Measurements from ENCODE around the gene TNN.

Gene TNN

DNA sequence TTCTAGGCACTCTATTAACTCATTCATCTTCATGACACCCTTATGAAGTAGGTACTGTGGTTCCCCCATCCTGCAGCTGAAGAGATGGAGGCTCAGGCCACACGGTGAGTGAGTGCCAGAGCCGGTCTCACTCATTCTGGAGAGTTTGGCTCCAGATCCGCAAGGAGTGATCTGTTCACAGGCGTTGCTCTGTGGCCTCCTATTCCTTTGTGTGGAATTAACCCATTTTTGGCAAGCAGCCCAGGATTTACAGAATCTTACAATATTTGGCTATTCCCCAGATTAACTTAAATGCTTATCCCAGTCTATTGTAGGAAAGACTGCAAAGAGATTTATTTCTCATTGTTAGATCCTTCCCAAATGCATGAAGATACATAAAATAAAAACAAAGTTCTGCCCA is 95.3 kb downstream of the TNN start:
- TF ChIP-seq EZH2phosphoT487 (IDR thresholded peaks at IDR 0.05; ENCODE audit: low read depth) (no peak), CTCF (IDR thresholded peaks at IDR 0.05; ENCODE audit: low read depth, low read length) (no peak)

GRCh38 chr1:175163702-175164101 is 96.1 kb downstream of the TNN start:
- Histone ChIP-seq H3K36me3 (replicated peaks; ENCODE audit: low read depth, low read length) (peaks cover 62% of the 10 kb centered on the region), H2AFZ (ENCODE audit: low read depth, low read length) (no peak overlapping the region), H3K4me3 (ENCODE audit: low read length) (no peak overlapping the region), H3K9ac (ENCODE audit: low read length) (no peak overlapping the region), H3K79me2 (ENCODE audit: low read length) (no peaks in the 10 kb centered on the region), H3K4me2 (ENCODE audit: low read length) (no peak overlapping the region), H3K27me3 (ENCODE audit: low read depth, low read length) (no peaks in the 10 kb centered on the region), H3K4me1 (ENCODE audit: low read length) (no peaks in the 10 kb centered on the region), H3K27ac (ENCODE audit: low read length) (no peak overlapping the region), H3K9me3 (ENCODE audit: insufficient read depth, low read length) (no peaks in the 10 kb centered on the region), H4K20me1 (ENCODE audit: insufficient read depth, low read length) (peaks cover 7% of the 10 kb centered on the region; the same call in 1 of the 2 replicates)
- TF ChIP-seq CTCF (IDR thresholded peaks at IDR 0.05; ENCODE audit: low read depth, low read length) (no peak), EZH2phosphoT487 (IDR thresholded peaks at IDR 0.05; ENCODE audit: low read depth) (no peak)

More for the DNA sequence above, 95.3 kb downstream of the TNN start:
- Histone ChIP-seq H3K9me3 (ENCODE audit: insufficient read depth, low read length) (no peaks in the 10 kb centered on the region), H3K9ac (ENCODE audit: low read length) (no peak overlapping the region), H3K27me3 (ENCODE audit: low read depth, low read length) (no peaks in the 10 kb centered on the region), H2AFZ (ENCODE audit: low read depth, low read length) (no peak overlapping the region), H3K4me1 (ENCODE audit: low read length) (no peaks in the 10 kb centered on the region), H3K36me3 (replicated peaks; ENCODE audit: low read depth, low read length) (peaks cover 58% of the 10 kb centered on the region), H3K4me2 (ENCODE audit: low read length) (no peak overlapping the region), H3K4me3 (ENCODE audit: low read length) (no peak overlapping the region), H3K79me2 (ENCODE audit: low read length) (no peaks in the 10 kb centered on the region), H4K20me1 (ENCODE audit: insufficient read depth, low read length) (0 out of 2 replicates have a peak, but pooled peaks cover 1% of the 10 kb centered on the region), H3K27ac (ENCODE audit: low read length) (no peak overlapping the region)

GRCh38 chr1:175164751-175165150 is 97.1 kb downstream of the TNN start:
- Histone ChIP-seq H3K4me2 (ENCODE audit: low read length) (no peak overlapping the region), H3K9me3 (ENCODE audit: insufficient read depth, low read length) (no peaks in the 10 kb centered on the region), H2AFZ (ENCODE audit: low read depth, low read length) (no peak overlapping the region), H4K20me1 (ENCODE audit: insufficient read depth, low read length) (peaks cover 16% of the 10 kb centered on the region; the same call in 1 of the 2 replicates), H3K9ac (ENCODE audit: low read length) (no peak overlapping the region), H3K27ac (ENCODE audit: low read length) (no peak overlapping the region), H3K79me2 (ENCODE audit: low read length) (no peaks in the 10 kb centered on the region), H3K4me1 (ENCODE audit: low read length) (peaks cover 7% of the 10 kb centered on the region), H3K36me3 (replicated peaks; ENCODE audit: low read depth, low read length) (peaks cover 60% of the 10 kb centered on the region), H3K27me3 (ENCODE audit: low read depth, low read length) (no peaks in the 10 kb centered on the region), H3K4me3 (ENCODE audit: low read length) (no peak overlapping the region)
- no peak for TF ChIP-seq CTCF (IDR thresholded peaks at IDR 0.05; ENCODE audit: low read depth, low read length)
- TF ChIP-seq EZH2phosphoT487 (IDR thresholded peaks at IDR 0.05; ENCODE audit: low read depth), result no peak

DNA sequence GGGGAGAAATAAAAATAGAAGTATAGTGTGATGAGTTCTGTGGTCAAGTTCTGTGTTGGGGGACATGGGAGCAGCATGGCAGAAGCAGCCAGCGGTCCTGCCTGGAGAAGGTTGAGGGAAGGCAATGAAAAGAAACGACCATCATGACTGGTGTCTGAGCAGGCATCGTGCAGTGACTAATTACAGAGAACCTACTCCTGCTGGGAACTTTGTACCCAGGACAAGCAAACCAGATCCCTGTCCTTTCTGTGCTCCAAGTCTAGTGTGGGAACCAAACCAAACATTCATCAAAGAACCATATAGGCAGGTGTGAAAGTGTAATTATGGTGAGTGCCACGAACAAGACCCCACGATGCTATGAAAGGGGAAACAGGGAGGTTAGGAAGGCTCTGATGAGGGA is 99.1 kb downstream of the TNN start:
- Histone ChIP-seq H3K9me3 (ENCODE audit: insufficient read depth, low read length) (no peaks in the 10 kb centered on the region), H3K4me3 (ENCODE audit: low read length) (no peak overlapping the region), H3K4me1 (ENCODE audit: low read length) (peaks cover 7% of the 10 kb centered on the region), H2AFZ (ENCODE audit: low read depth, low read length) (no peak overlapping the region), H3K27ac (ENCODE audit: low read length) (no peak overlapping the region), H3K27me3 (ENCODE audit: low read depth, low read length) (no peaks in the 10 kb centered on the region), H3K9ac (ENCODE audit: low read length) (no peak overlapping the region), H3K36me3 (replicated peaks; ENCODE audit: low read depth, low read length) (peaks cover 45% of the 10 kb centered on the region), H3K79me2 (ENCODE audit: low read length) (no peaks in the 10 kb centered on the region), H3K4me2 (ENCODE audit: low read length) (no peak overlapping the region), H4K20me1 (ENCODE audit: insufficient read depth, low read length) (peaks cover 24% of the 10 kb centered on the region; the same call in 1 of the 2 replicates)
- no peak for TF ChIP-seq CTCF (IDR thresholded peaks at IDR 0.05; ENCODE audit: low read depth, low read length)
- TF ChIP-seq EZH2phosphoT487 (IDR thresholded peaks at IDR 0.05; ENCODE audit: low read depth), result no peak

All from OCI-LY3 (cell line).